HG02852 (cell line): Measurements from ENCODE around the gene SGPP1.
"Not testable (repeated sequence)": the region's sequence is repeated elsewhere in the genome, so short reads cannot be mapped to it uniquely, and the experiment has no call there.

Experiments used
- ATAC-seq: cut with Tn5 transposase; IDR thresholded peaks from one replicate; pipeline ENCODE4 v1.9.1; 2021; ENCODE audit warnings: mild to moderate bottlenecking, moderate library complexity; ENCODE audit not compliant: unreplicated experiment

The SGPP1 gene

GRCh38 chr14:63676615-63677014 lies 51.2 kb downstream of the SGPP1 start:
- no peak for ATAC-seq

- ATAC-seq, result no peak
These were observed 53.9 kb downstream of the SGPP1 start for GRCh38 chr14:63673886-63674497.

- ATAC-seq, result no peak
These were observed 54.6 kb downstream of the SGPP1 start for GRCh38 chr14:63673255-63673654.

- ATAC-seq, result no peak
These were observed 55.3 kb downstream of the SGPP1 start for GRCh38 chr14:63672417-63673180.

GRCh38 chr14:63671987-63672386 lies 55.9 kb downstream of the SGPP1 start:
- ATAC-seq, result no peak

GRCh38 chr14:63670692-63671091 lies 57.2 kb downstream of the SGPP1 start:
- ATAC-seq, result no peak

- no peak for ATAC-seq
These were observed 61.5 kb downstream of the SGPP1 start for GRCh38 chr14:63666335-63666734.

- no peak for ATAC-seq
These were observed 64.2 kb downstream of the SGPP1 start for GRCh38 chr14:63663428-63664341.

DNA sequence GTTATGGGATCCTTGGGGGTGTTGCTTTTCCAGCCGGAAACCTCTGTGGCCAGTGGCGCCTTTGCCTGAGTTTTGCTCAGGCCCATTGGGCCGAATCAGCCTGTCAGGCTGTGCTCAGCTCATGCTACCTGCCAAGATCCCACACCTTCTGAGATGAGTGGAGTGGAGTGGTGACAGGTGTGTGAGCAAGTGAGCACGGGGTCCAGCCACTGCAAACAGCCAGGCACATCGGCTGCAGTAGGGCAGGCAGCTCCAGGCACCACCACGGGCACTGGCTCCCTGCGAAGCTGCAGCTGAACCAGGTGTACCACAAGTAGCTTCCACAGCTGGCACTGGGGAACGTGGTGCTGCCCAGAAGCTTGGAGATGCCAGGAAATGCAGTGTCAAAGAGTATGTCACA lies 65.1 kb downstream of the SGPP1 start:
- no peak for ATAC-seq

GRCh38 chr14:63661881-63662280 lies 66.0 kb downstream of the SGPP1 start:
- ATAC-seq, result not testable (repeated sequence)

GRCh38 chr14:63659726-63660125 lies 68.1 kb downstream of the SGPP1 start:
- no peak for ATAC-seq

- ATAC-seq, result no peak
These were observed 71.7 kb downstream of the SGPP1 start for GRCh38 chr14:63656194-63656593.

DNA sequence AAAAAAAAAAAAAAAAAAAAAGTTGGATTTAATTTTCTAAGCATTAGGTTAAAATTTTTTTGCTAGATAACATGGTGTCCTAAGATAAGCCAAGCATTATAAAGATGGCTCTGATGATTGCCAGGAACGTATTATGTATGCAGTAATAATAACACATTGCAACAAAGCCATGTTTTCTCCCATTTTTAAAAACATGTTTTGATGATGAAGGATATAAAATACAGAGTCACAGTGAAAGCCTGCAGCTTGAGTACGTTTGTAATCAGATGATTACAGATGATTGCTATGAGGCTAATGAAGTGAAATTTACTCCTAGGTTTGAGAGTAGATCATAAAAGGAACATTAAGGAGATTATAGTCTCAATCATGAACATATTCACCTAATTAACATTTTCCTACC lies 72.9 kb downstream of the SGPP1 start:
- no peak for ATAC-seq

DNA sequence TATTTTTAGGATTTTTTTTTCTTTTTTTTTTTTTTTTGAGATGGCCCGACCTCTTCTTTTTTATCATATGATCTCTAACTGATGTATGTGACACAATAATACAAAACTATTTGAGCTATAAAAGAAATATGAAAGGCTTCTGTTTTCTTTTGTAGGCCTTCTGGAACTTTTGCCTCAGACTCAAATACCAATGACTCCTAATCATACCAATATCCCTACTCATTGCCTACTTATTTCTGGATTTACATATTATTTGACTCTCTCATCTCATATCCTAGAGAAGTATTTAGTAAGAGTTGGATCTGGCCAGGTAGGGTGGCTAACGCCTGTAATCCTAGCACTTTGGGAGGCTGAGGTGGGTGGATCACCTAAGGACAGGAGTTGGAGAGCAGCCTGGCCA lies 73.5 kb downstream of the SGPP1 start:
- ATAC-seq, result no peak

- no peak for ATAC-seq
These were observed 75.5 kb downstream of the SGPP1 start for GRCh38 chr14:63652406-63652805.

DNA sequence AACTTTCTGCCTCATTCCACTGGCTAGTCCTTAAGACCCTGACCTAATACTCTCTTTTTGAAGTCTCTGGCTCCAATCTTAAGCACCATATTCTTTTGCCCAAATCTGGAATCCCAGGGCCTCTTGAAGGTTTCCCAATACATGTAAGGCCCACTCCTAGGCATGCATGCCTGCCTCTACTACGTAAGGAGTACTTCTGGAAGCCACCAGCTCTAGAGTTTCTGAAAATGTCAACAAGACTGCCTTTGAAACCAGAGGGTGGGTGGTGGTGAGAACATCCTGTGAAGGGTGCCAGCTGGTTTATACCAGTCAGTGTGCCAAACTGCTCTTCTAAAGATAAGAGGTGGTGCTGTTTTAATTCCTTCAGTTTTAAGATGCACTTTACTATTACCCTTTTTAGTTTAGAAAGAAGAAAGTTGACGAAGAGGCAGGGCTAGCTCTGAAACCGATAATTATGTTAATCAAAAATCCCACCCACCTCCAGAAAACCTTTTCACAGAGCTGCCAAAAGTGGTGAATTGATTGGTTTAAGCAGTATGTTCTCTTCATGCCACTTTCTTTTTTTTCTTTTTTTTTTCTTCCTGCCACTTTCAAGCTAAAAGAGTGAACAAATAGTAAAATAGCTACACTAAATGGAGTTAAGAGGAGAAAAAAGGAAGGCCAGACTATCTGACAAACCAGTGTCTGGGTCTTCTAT lies 77.5 kb downstream of the SGPP1 start:
- no peak for ATAC-seq

DNA sequence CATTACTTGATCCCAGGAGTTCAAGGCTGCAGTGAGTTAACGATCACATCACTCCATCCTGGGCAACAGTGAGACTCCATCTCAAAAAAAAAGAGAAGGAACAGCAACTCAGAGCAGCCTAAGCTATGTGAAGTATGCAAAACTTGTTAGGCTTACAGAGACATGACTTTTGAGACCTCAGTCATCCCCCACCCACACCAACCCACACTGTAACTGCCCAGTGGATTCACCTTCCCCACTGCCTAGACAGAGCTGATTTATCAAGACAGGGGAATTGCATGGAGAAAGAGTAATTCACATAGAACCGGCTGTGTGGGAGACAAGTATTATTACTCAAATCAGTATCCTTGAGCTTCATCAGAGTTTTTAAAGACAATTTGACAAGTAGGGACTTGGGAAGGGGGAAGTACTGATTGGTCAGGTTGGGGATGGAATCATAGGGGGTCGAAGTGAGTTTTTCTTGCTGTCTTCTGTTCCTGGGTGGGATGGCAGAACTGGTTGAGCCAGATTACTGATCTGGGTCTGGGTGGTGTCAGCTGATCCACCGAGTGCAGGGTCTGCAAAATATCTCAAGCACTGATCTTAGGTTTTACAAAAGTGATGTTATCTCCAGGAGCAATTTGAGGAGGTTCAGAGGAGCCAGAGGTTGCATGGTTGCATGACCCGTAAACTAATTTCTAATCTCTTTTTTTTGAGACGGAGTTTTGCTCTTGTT lies 80.0 kb downstream of the SGPP1 start:
- ATAC-seq, result peak; percentile 85

DNA sequence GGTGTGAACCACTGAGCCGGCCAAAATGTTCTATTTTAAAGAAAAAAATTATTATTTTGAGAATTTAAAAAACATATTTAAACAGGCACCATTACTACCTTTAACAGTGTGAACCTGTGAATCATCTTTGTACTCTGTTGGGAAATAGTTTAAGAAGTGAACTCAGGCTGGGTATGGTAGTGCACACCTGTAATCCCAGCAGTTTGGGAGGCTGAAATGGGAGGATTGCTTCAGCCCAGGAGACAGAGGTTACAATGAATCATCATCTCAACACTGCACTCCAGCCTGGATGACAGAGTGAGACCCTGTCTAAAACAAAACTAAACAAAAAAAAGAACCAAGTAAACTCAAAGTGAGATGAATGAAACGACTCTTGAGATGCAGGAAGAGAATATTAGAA lies 83.1 kb downstream of the SGPP1 start:
- ATAC-seq, result no peak

- ATAC-seq, result no peak
These were observed 85.0 kb downstream of the SGPP1 start for GRCh38 chr14:63642656-63643382.

GRCh38 chr14:63642229-63642611 lies 85.6 kb downstream of the SGPP1 start:
- ATAC-seq, result peak; percentile 62
